DMS53 treated with DMSO at 0.1 percent for 48 hours (cell line): ENCODE results near the gene DOCK3.

Experiments
- DNase-seq: peaks from one replicate; lab custom pipeline; 2025; ENCODE audit not compliant: unreplicated experiment; lab: John Stamatoyannopoulos, UW

DOCK3 gene

DNA sequence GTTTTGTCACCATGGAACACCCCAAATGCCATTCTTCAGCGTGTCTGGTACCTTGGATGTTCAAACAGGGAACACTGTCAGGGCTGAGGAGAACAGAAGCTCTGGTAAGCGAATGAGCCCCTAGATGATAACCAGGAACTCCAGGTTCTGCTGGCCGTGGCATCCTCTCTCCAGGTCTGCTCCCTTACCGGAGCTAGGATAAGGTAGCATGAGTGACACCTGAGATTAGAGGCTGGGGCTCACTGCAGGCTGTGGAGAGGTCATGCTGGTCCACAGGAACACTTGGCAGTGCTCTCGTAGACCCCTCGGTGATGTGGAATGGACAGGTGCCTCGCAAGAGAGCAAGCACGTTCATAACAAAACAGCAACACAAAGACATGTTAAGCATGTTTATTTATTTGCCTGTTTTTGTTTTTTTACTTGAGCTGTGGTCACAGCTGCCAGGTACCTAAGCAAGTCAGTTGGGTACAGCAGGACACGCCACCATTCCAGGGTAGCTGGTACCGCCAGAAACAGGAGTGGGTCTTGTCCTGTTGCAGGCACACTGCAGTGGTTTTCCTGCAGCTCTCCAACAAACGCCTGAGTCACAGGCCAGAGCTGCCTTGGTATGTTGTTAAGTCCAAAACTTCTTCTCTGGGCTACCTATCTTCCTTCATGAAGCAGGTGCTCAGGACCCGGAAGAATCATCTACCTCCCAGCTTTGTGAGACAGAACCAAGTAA, 720.9 kb downstream of the DOCK3 start:
- DNase-seq = no peak

DNA sequence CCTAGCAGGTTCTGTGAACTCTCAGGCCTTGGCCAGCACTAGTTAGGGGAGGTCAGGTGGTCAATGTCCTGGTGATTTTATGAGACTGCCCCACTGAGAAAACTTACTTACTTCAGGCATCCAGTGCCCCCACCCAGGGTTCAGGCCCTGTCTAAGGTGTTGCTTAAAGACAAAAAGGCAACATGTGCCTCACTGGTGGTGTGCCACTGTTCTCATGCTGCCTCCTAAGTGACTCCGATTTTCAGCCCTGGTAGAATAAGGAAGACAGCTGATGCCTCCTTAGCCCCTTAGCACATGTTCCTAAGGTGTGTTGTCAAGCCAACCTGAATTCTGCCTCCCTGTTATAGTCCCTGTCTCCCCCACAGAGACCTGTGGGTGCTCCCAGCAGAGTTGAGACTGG, 721.7 kb downstream of the DOCK3 start:
- no peak for DNase-seq

DNA sequence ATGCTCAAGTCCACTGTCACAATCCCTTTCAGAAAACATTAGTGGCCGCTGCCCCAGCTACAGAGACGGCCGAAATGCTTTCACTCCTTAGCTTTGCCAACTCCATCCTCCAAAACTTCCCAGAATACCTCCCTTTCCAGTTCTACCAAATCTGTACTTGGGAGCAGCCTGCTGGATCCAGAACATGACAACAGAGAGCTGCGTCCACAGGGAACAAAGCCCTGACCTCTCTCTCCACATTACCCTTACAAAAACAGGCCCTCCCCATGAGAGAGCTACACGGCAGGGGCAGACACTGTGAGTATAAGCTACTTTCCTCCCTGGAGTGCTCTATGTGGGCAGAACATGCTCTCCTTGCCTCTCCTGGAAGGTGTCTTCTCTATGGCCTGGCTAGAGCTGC, 722.7 kb downstream of the DOCK3 start:
- no peak for DNase-seq

DNA sequence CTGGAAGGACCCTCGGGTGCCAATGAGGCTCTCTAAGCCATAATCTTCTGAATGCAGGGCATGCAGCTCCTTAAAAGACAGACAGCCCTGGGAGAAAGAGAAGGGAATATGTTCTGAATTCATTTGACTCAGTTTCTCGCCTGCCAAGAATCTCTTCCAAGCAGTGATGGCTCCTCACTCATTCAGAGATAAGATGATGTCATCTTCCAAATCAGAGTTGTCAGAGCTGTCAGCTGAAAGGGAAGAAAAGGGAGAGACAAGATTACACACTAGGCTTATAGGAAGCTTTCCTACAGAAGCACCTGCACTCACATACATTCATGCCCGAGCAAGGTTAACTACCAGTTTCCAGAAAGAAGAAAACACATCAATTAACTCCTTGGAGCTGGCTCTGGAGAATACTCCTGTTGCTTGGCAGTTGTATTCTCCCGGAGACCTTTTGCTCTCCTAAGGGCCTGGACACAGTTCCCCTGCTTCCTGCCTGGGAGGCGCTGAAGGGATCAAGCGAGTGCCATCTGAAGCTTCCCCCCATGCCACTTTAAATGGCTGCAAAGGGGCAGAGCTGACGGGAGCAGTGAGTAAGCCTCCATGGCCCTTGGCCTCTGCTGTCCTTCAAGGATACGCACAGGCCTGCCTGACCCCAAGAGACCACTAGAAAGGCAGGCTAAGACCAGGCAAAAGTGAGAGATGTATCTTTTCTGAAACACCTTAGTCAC, 724.0 kb downstream of the DOCK3 start:
- DNase-seq = no peak

DNA sequence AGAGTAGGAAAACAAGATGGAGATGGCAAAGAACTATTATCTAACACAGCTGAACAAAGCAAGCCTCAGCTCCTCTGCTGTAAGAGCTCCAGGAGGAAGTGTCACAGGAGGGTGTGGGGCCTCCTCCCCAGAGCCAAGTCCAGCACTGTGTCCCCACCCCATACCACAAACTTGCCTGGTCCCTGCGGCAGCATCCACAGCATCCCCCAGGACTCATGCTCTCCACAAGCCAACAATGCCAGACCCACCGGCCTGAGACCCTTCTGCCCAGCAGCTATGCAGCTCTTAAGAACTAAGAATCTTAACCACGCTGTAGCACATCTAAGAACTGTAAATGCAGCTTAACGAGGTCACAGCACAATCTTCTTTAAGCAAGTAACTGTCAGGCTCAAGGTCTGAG, 725.4 kb downstream of the DOCK3 start:
- DNase-seq = no peak

DNA sequence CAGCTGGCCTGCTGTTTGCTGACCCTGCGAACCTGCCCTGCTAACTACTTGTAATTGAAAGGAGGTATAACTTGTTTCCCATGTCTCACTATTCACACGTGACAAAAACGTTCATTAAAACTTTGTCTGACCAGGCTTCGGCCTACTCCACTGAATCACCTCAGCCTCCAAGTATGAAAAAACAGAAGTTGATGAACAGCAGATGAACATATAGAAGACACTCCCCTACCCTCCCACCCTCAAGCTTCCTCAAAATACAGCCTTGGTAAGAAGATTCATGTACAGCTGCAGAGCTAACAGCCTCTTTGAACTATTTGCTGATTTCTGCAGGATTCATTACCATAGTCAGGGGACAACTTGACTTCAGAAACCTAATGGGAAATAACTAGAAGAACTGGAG, 727.0 kb downstream of the DOCK3 start:
- no peak for DNase-seq

DNA sequence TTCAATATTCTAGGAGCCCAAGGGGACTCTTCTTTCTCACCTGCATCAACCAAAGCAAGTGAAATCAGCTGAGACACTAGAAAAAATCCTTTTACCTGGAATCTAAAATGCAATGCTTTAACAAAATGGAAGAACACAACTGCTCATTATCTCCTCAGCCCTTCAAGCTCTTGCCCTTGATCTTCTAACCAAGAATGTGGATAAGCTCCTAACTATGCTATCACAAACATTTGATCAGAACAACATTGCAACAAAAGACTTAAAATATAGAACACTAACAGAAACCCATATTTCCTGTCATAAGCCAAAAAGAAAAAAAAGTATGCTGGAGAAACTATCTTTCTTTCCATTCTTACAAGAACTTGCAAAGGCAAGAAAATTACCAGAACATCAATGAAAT, 728.9 kb downstream of the DOCK3 start:
- no peak for DNase-seq

DNA sequence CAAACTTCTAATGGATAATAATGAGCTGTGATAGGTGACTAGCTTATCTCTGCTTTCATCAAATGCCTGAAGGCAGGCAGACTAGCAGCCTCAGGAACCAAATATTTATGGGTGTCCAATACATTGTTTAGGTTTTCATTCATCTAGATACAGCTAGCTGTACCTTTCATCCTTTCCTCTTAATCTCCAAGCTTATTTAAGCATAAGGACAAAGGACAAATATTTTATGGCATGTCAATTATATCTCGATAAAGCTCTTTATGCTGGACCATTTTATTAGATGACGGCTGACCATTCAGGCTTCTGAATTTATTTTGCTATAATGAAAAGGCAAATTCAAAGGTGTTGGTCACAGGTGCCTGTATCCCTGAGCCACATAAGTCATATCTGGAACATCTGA, 733.3 kb downstream of the DOCK3 start:
- DNase-seq = no peak

DNA sequence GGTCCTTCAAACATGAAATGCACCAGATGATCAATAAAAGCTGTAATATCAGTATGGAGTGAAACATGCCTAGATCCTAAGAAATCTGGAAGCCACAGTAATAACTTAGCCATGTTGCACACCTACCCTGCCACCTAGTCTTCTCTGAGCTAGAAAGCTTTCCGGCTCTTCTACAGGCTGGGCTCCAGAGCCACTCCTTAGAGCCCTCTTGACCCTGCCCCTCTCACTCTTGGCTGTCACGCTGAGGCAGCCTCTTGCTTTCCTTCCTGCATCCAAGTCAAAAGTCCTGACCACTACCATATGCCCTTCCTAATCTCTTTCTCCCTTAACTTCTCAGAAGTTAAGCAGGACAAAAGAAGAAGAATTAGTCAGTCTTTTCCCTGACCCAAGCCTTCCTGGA, 734.1 kb downstream of the DOCK3 start:
- no peak for DNase-seq

DNA sequence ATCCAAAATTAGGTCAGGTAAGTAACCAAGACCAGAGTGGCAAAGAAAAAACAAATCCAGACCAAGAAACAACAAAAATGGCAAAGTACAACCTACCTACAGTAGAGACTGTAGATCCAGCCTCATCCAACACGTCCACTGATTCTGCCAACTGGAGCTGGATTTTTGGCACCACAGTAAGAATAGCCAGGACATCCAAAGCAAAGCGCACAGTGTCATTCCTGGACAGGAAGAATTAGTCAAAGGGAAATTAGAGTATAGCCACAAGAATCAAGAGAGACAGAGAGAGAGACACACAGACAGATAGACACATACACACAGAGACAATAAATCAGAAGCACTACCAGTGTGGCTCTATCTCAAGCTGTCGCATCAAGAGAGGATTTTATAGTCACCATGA, 747.5 kb downstream of the DOCK3 start:
- DNase-seq = no peak

DNA sequence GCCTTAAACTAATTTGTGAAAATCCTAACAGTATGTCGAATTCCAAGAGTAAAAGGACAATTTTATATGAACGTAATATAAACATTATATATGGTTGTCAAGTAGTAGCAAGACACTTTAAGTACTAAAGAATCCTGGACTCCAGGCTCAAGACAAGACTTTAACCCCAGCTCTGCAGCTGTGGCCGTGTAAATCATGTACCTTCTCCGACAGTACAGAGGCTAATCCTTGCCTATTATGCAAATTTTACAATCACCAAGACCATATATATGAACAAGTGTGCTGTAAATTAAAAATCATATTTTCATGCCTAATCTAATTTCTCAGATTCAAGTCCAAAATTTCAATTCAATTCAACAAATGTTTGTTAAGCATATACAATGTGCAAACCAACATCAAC, 752.2 kb downstream of the DOCK3 start:
- no peak for DNase-seq

DNA sequence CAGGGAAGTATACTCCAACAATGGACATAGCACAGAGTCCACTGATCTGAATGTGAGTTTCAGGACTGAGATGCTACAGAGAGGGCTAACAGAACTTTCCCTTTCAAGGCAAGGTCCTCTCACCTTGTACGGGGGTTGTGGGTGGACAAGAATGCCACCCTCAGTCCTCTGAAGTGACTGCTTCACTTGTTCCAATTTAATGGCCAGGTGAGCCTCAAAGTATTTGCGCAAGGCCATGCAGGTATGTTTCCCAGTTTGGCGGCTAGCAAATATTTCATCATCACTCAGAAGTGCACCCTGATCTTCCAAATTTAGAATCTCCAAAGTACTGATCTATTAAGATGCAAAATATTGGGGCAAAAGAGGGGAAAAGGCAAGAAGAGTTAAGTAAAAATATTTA, 754.4 kb downstream of the DOCK3 start:
- no peak for DNase-seq
